GM21529 (cell line): Measurements from ENCODE around the gene IFNGR2.
"Not testable (repeated sequence)": the region's sequence is repeated elsewhere in the genome, so short reads cannot be mapped to it uniquely, and the experiment has no call there.

Experiments used
- ATAC-seq: cut with Tn5 transposase; IDR thresholded peaks from one replicate; pipeline ENCODE4 v1.9.1; 2021; ENCODE audit not compliant: unreplicated experiment

IFNGR2 gene

GRCh38 chr21:33434770-33435360, 31.7 kb downstream of the IFNGR2 start:
- ATAC-seq, result peak; percentile 89

GRCh38 chr21:33437140-33437539, 33.9 kb downstream of the IFNGR2 start:
- no peak for ATAC-seq

- peak; percentile 71 for ATAC-seq
These were observed 38.6 kb downstream of the IFNGR2 start for GRCh38 chr21:33441489-33442477.

GRCh38 chr21:33443194-33443593, 40.0 kb downstream of the IFNGR2 start:
- no peak for ATAC-seq

GRCh38 chr21:33444499-33444898, 41.3 kb downstream of the IFNGR2 start:
- no peak for ATAC-seq

- not testable (repeated sequence) for ATAC-seq
These were observed 43.4 kb downstream of the IFNGR2 start for GRCh38 chr21:33446620-33447019.

- ATAC-seq, result no peak
These were observed 46.4 kb downstream of the IFNGR2 start for GRCh38 chr21:33449616-33450015.

- ATAC-seq, result no peak
These were observed 48.4 kb downstream of the IFNGR2 start for GRCh38 chr21:33451634-33452071.

- ATAC-seq, result no peak
These were observed 49.1 kb downstream of the IFNGR2 start for GRCh38 chr21:33452362-33452761.

GRCh38 chr21:33455686-33456446, 52.7 kb downstream of the IFNGR2 start:
- no peak for ATAC-seq

- no peak for ATAC-seq
These were observed 55.6 kb downstream of the IFNGR2 start for GRCh38 chr21:33458861-33459260.

- ATAC-seq, result no peak
These were observed 58.5 kb downstream of the IFNGR2 start for GRCh38 chr21:33461538-33462250.

- not testable (repeated sequence) for ATAC-seq
These were observed 66.0 kb downstream of the IFNGR2 start for GRCh38 chr21:33469183-33469582.

- no peak for ATAC-seq
These were observed 67.5 kb downstream of the IFNGR2 start for GRCh38 chr21:33470701-33471100.

- no peak for ATAC-seq
These were observed 70.1 kb downstream of the IFNGR2 start for GRCh38 chr21:33473344-33473743.

GRCh38 chr21:33477066-33477465, 73.9 kb downstream of the IFNGR2 start:
- no peak for ATAC-seq

- no peak for ATAC-seq
These were observed 75.0 kb downstream of the IFNGR2 start for GRCh38 chr21:33478182-33478581.

GRCh38 chr21:33478935-33479678, 75.9 kb downstream of the IFNGR2 start:
- ATAC-seq, result peak; percentile 27

GRCh38 chr21:33479679-33480480, 76.7 kb downstream of the IFNGR2 start, which contains the start of gene TMEM50B:
TSS of gene TMEM50B (minus strand) at chr21:33479974. CDS start at chr21:33468885, 11,089 bp downstream.
- peak; percentile 88 for ATAC-seq
